HUES6 (cell line): ENCODE data around the gene SLC17A8.
"Not testable (repeated sequence)": the region's sequence is repeated elsewhere in the genome, so short reads cannot be mapped to it uniquely, and the experiment has no call there.

ENCODE experiments used
- H3K27ac ChIP-seq: 2 replicates; pipeline ENCODE4 v1.7.0; 2013; ENCODE audit warnings: low read depth, mild to moderate bottlenecking, low read length, inconsistent platforms
- H3K27me3 ChIP-seq: 2 replicates; pipeline ENCODE4 v1.6.1; 2013; ENCODE audit warnings: low read length; ENCODE audit not compliant: control insufficient read depth, insufficient read depth
- H3K36me3 ChIP-seq: 2 replicates; pipeline ENCODE4 v1.6.1; 2013; ENCODE audit warnings: low read length; ENCODE audit not compliant: control insufficient read depth, insufficient read depth
- H3K4me1 ChIP-seq: 2 replicates; pipeline ENCODE4 v1.6.1; 2013; ENCODE audit warnings: low read length; ENCODE audit not compliant: control insufficient read depth, insufficient read depth
- H3K4me3 ChIP-seq: 2 replicates; pipeline ENCODE4 v1.5.1; 2013; ENCODE audit warnings: low read depth, low read length
- H3K9ac ChIP-seq: one replicate; pipeline ENCODE4 v1.6.1; 2013; ENCODE audit warnings: mild to moderate bottlenecking, low read length
- H3K9me3 ChIP-seq: 2 replicates; pipeline ENCODE4 v1.6.1; 2013; ENCODE audit warnings: low read depth, low read length; ENCODE audit not compliant: control insufficient read depth, insufficient read depth

The SLC17A8 gene

DNA sequence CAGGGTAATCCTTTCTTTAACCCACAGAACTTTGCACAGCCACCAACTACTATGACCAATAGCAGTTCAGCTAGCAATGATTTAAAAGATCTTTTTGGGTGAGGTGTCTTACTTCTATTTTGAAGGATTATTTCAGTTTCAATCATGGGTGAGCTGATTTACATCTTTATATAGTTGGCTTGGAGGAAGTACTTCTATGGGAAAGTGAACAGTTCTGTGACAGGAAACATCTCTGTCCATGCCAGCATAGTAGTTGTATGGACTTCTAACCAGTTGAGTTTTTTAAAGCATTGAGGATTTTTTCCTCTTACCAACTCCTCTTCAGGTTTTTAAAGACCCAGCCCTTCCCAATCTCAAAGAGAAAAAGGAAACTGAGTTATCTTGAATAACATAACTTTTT, 17.8 kb upstream of the SLC17A8 start:
- no peak overlapping the region for H3K27ac ChIP-seq
- H3K9me3 ChIP-seq: no peaks in the 10 kb centered on the region
- H3K4me3 ChIP-seq: no peak overlapping the region
- no peaks in the 10 kb centered on the region for H3K4me1 ChIP-seq
- H3K36me3 ChIP-seq: peaks cover 29% of the 10 kb centered on the region
- H3K9ac ChIP-seq: no peak overlapping the region
- H3K27me3 ChIP-seq: no peaks in the 10 kb centered on the region

DNA sequence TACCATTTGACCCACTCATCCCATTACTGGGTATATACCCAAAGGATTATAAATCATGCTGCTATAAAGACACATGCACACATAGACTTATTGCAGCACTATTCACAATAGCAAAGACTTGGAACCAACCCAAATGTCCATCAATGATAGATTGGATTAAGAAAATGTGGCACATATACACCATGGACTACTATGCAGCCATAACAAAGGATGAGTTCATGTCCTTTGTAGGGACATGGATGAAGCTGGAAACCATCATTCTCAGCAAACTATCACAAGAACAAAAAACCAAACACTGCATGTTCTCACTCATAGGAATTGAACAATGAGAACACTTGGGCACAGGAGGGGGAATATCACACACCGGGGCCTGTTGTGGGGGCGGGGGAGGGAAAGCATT, 14.0 kb upstream of the SLC17A8 start:
- not testable (repeated sequence) for H3K4me3 ChIP-seq, H3K4me1 ChIP-seq, H3K27me3 ChIP-seq, H3K27ac ChIP-seq, H3K9ac ChIP-seq, H3K9me3 ChIP-seq
- H3K36me3 ChIP-seq: peaks cover 13% of the 10 kb centered on the region

DNA sequence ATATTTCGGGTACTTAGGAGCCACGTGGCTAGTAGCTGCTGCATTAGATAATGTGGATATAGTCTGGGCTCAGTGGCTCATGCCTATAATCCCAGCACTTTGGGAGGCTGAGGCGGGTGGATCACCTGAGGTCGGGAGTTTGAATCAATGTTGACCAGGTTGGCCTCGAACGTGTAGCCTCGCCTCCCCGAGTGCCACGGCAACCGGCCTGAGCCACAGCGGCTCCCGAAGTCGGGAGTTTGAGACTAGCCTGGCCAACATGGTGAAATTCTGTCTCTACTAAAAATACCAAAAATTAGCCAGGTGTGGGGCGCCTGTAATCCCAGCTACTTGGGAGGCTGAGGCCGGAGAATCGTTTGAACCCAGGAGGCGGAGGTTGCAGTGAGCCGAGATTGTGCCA, 12.5 kb upstream of the SLC17A8 start:
- not testable (repeated sequence) for H3K4me1 ChIP-seq, H3K27me3 ChIP-seq, H3K9ac ChIP-seq, H3K4me3 ChIP-seq, H3K36me3 ChIP-seq, H3K9me3 ChIP-seq, H3K27ac ChIP-seq

DNA sequence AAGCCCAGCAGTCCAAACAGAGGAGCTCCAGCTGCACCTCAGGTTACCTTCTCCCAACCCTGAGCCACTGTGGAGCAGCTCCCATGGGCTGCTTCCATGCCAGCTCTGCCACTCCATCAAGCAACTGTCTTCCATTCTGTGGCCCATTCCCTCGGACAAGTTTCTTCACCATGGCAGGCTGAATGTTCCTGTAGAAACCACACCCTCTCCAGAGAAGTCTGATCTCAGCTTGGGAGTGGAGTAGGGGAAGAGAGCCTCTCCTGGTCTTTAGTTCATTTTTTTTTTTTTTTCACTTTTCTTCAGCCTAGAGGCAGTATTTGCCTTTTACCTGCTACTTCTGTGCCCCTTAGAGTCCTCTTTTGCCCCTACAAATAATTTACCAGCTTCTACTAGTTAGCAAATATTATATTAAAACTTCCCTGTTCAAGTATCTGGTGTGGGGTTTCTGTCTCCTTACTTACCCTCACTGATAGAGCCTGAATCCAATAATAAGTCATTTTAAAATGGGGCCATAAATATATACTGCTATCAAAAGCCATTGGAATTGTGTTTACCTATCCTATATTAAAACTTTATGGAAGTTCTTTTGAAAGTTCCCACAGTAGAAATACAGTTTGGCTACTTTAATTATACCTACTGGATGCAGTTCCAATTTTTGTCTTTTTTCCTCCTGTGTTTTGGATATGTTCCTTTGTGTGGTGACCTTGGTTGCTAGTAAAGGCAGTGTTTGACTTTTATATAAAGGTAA, 11.7 kb upstream of the SLC17A8 start:
- H3K27ac ChIP-seq: no peak overlapping the region
- H3K4me3 ChIP-seq: no peak overlapping the region
- no peak overlapping the region for H3K9ac ChIP-seq
- no peaks in the 10 kb centered on the region for H3K27me3 ChIP-seq
- no peaks in the 10 kb centered on the region for H3K36me3 ChIP-seq
- H3K9me3 ChIP-seq: no peaks in the 10 kb centered on the region
- H3K4me1 ChIP-seq: no peaks in the 10 kb centered on the region

DNA sequence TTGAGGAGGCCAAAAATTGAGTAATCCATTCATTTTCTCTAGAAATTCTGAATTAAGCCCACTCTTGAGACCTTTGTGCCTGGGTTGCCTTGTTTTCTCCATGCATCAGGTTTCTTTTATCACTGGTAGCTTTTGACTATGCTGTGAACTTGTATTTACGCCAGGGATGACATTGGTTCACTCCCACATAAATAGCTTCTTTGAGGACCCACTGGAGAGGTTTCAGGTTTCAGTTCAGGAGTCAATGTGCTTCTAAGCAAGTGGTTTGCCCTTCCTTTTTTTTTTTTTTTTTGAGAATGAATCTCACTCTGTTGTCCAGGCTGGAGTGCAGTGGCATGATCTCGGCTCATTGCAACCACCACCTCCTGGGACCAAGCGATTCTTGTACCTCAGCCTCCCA, 10.2 kb upstream of the SLC17A8 start:
- H3K27me3 ChIP-seq: no peaks in the 10 kb centered on the region

DNA sequence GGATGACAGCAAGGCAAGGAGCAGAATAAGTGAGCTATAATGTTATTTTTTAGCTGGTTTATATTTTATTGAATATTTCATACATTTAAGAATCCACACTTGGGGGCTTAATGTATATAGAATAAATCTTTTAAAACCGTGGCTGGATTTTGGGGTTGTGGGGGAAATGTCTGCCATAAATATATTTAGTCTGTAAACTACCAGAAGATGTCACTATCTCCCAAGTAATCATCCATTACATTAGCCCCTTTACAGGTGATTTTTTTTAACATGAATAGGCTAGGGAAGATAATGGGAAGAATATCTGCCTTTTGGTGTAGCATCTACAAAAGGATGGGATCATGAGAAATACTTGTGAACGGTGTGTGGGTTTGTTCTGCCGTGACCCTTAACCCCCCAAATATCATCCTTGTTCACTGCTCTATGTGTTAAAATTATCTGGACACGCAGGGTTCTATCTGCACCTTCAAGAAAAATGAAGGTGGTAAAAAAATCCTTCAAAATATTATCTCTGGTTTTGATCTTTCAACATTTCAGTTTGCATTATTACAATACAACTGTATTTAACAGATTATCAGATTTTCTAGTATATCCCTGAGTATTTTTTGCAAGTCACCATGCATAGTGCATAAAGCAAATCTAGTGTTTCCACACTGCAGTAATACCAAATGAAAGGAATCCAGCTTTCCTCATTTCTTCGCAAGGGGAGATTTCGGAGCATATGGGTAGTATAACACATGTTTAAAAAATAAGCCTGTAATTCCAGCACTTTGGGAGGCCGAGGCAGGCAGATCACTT, 8.0 kb upstream of the SLC17A8 start:
- Histone ChIP-seq H3K4me1 (no peaks in the 10 kb centered on the region), H3K36me3 (no peaks in the 10 kb centered on the region), H3K27ac (no peak overlapping the region), H3K27me3 (no peaks in the 10 kb centered on the region), H3K4me3 (no peak overlapping the region), H3K9me3 (no peaks in the 10 kb centered on the region), H3K9ac (no peak overlapping the region)

More for the DNA sequence above, 10.2 kb upstream of the SLC17A8 start:
- no peak overlapping the region for H3K4me3 ChIP-seq
- H3K4me1 ChIP-seq: no peaks in the 10 kb centered on the region
- no peaks in the 10 kb centered on the region for H3K9me3 ChIP-seq
- H3K27ac ChIP-seq: no peak overlapping the region
- H3K36me3 ChIP-seq: no peaks in the 10 kb centered on the region
- H3K9ac ChIP-seq: no peak overlapping the region

DNA sequence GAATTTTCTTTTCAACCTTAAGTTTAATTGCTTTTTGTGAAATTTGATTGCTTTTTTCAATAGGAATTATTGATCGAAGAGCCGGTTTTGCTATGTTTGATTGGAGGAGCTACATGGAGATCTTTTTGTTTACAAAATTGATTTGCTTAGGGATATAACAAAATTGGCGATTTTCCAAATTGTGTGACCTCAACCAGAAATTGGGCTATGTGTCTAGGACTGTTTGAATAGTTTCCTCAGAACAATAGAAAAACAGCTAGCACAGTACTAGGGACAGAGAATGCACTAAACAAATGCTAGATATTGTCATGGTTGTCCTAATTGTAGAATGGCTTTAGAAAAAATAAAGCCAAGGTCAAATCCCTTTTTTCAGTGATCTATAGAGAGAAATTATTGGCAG, 2.4 kb downstream of the SLC17A8 start:
- Histone ChIP-seq H3K9me3 (no peaks in the 10 kb centered on the region), H3K27ac (no peak overlapping the region), H3K4me3 (no peak overlapping the region), H3K4me1 (peaks cover 11% of the 10 kb centered on the region), H3K36me3 (no peaks in the 10 kb centered on the region), H3K27me3 (peaks cover 12% of the 10 kb centered on the region; the same call in 1 of the 2 replicates), H3K9ac (no peak overlapping the region)

DNA sequence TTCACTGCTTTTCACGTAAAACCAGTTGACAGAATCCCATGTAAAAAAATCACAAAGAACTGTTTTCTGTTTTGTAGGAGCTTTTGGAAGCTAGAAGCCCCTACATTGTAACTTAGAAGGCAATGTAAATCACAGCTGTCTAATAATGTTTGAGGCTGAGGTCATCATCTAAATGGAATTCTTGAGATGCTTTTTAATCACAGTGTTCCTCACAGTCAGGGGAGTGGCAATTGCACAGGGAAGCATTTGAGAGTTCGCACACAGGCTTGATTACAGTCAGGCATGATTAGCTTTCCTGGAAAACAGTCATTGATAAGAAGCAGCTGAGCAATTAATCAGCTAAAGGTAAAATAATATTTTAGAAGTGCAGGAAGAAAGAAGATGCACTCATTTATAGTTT, 2.9 kb downstream of the SLC17A8 start:
- peaks cover 11% of the 10 kb centered on the region for H3K4me1 ChIP-seq
- no peak overlapping the region for H3K27ac ChIP-seq
- peaks cover 12% of the 10 kb centered on the region; the same call in 1 of the 2 replicates for H3K27me3 ChIP-seq

DNA sequence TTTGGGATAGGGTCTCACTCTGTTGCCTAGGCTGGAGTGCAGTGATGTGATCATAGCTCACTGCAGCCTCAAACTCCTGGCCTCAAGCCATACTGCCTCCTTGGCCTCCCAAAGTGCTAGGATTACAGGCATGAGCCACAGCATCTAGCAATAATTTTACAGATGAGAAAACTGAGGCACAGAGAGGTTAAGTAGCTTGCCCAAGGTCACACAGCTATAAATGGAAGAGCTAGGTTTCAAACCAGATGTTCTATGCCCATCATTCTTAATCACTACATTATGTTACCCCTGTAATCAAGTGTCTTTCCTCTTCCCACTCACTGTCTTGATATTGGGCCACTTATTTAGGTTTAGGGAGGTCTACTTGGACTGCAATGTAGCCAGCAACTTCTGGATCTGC, 3.6 kb downstream of the SLC17A8 start:
- Histone ChIP-seq H3K36me3 (no peaks in the 10 kb centered on the region), H3K27ac (no peak overlapping the region), H3K9ac (no peak overlapping the region), H3K27me3 (peaks cover 12% of the 10 kb centered on the region; the same call in 1 of the 2 replicates), H3K9me3 (no peaks in the 10 kb centered on the region), H3K4me3 (no peak overlapping the region), H3K4me1 (peaks cover 11% of the 10 kb centered on the region)

More for the DNA sequence above, 2.9 kb downstream of the SLC17A8 start:
- H3K9ac ChIP-seq: no peak overlapping the region
- no peak overlapping the region for H3K4me3 ChIP-seq
- H3K9me3 ChIP-seq: no peaks in the 10 kb centered on the region
- no peaks in the 10 kb centered on the region for H3K36me3 ChIP-seq

DNA sequence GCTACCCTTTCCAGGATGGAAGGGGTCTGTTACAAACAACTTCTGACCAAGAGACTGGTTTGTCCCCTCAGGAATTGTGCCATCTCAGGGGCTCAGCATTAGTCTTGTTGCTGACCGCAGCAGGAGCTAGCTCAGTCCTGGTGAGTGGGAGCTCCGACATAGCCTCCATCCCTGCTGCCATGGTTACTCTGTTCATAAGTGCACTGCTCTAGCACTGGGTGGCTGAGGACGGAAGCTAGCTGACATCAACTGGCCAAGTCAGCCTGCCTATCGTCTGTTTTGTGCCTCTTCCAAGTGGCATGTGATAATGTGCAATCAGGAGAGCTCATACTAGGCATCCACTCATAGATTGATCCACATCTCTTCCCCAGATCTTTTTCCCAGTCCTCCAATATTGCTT, 7.5 kb downstream of the SLC17A8 start:
- H3K27ac ChIP-seq: no peak overlapping the region
- H3K4me3 ChIP-seq: no peak overlapping the region

DNA sequence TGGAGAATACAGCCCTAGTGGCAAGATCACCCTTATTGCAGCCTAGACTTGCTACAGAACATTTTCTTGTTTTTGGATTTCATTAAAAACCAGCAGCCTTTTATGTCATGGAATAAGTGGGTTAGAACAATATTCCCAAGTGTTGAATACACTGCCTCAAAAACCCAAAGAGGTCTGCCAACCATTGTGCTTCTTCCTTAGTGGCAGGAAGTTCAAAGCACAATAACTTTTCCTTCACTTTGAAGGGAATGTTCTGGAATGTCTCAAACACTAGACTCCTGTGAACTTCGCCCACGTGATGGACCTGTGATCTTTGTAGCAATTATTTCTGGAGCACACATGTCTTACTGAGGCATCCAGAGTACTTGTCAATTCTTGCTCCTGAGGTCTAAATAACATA, 8.5 kb downstream of the SLC17A8 start:
- Histone ChIP-seq H3K9ac (no peak overlapping the region), H3K4me3 (no peak overlapping the region), H3K9me3 (peaks cover 3% of the 10 kb centered on the region; the same call in 1 of the 2 replicates), H3K27ac (no peak overlapping the region), H3K27me3 (peaks cover 8% of the 10 kb centered on the region; the same call in 1 of the 2 replicates), H3K4me1 (no peaks in the 10 kb centered on the region), H3K36me3 (no peaks in the 10 kb centered on the region)

More for the DNA sequence above, 7.5 kb downstream of the SLC17A8 start:
- Histone ChIP-seq H3K9ac (no peak overlapping the region), H3K4me1 (no peaks in the 10 kb centered on the region), H3K27me3 (peaks cover 8% of the 10 kb centered on the region; the same call in 1 of the 2 replicates), H3K36me3 (no peaks in the 10 kb centered on the region), H3K9me3 (peaks cover 1% of the 10 kb centered on the region; the same call in 1 of the 2 replicates)
